AG10803 (cell line): ENCODE data around the gene CNTN4.

Experiments used
- DNase-seq: peaks from one replicate; pipeline ENCODE4 v3.0.0; 2010; ENCODE audit warnings: low read depth
- H3K4me3 ChIP-seq: 2 replicates; pipeline ENCODE4 v1.5.1; 2011; ENCODE audit warnings: mild to moderate bottlenecking, low read length, control low read depth
- CTCF ChIP-seq: conservative IDR thresholded peaks from 2 replicates; pipeline ENCODE4 v1.5.1; 2011; ENCODE audit warnings: mild to moderate bottlenecking, low read length, control low read depth, inconsistent platforms

Gene CNTN4

GRCh38 chr3:2653706-2654105, 555.0 kb downstream of the CNTN4 start:
- no peak for TF ChIP-seq CTCF
- no peak for DNase-seq
- H3K4me3 ChIP-seq: no peak overlapping the region

GRCh38 chr3:2655229-2655701, 556.6 kb downstream of the CNTN4 start:
- DNase-seq: no peak
- TF ChIP-seq CTCF: no peak
- no peak overlapping the region for H3K4me3 ChIP-seq

- no peak for DNase-seq
- TF ChIP-seq CTCF: no peak
- H3K4me3 ChIP-seq: no peak overlapping the region
Observed at GRCh38 chr3:2656806-2657777, 558.4 kb downstream of the CNTN4 start.

GRCh38 chr3:2657971-2658370, 559.3 kb downstream of the CNTN4 start:
- no peak overlapping the region for H3K4me3 ChIP-seq
- no peak for TF ChIP-seq CTCF
- DNase-seq: no peak

GRCh38 chr3:2659896-2660295, 561.2 kb downstream of the CNTN4 start:
- no peak for DNase-seq
- no peak for TF ChIP-seq CTCF
- no peak overlapping the region for H3K4me3 ChIP-seq

- H3K4me3 ChIP-seq: no peak overlapping the region
- TF ChIP-seq CTCF: no peak
- DNase-seq: no peak
Observed at GRCh38 chr3:2661078-2661477, 562.4 kb downstream of the CNTN4 start.

- H3K4me3 ChIP-seq: no peak overlapping the region
- DNase-seq: no peak
- no peak for TF ChIP-seq CTCF
Observed at GRCh38 chr3:2677501-2677900, 578.8 kb downstream of the CNTN4 start.
